SK-N-SH treated with all-trans-retinoic acid at 6 μM for 48 hours (cell line): ENCODE measurements around the gene CTNNA3.

Experiments
- ATAC-seq: fragments of 200-7000 bp; cut with Tn5 transposase; 3 replicates; pipeline ENCODE4 v1.9.1; 2020; ENCODE audit warnings: mild to moderate bottlenecking, moderate library complexity
- ARNTL ChIP-seq: fragments of 450-650 bp; formaldehyde crosslinking; IDR thresholded peaks from 2 replicates; pipeline ENCODE4 v1.5.0; 2020; ENCODE audit warnings: low read depth, mild to moderate bottlenecking, moderate library complexity, borderline replicate concordance
- BACH2 ChIP-seq: fragments of 250-450 bp; sonication (Bioruptor Pico); IDR thresholded peaks from 2 replicates; pipeline ENCODE4 v1.9.0; 2021; ENCODE audit warnings: mild to moderate bottlenecking, borderline replicate concordance
- CSDC2 ChIP-seq: fragments of 250-450 bp; sonication (Bioruptor Pico); IDR thresholded peaks from 2 replicates; pipeline ENCODE4 v1.5.0; 2020; ENCODE audit warnings: mild to moderate bottlenecking, moderate library complexity
- ESRRG ChIP-seq: fragments of 250-450 bp; sonication (Bioruptor Pico); IDR thresholded peaks from 2 replicates; pipeline ENCODE4 v1.6.1; 2021; ENCODE audit warnings: mild to moderate bottlenecking
- GLIS3 ChIP-seq: fragments of 250-450 bp; sonication (Bioruptor Pico); IDR thresholded peaks from 2 replicates; pipeline ENCODE4 v1.5.0; 2020; ENCODE audit warnings: mild to moderate bottlenecking, moderate library complexity
- ISL1 ChIP-seq: fragments of 250-450 bp; sonication (Bioruptor Pico); IDR thresholded peaks from 2 replicates; pipeline ENCODE4 v2.1.2; 2022; ENCODE audit warnings: mild to moderate bottlenecking, moderate library complexity
- OSR1 ChIP-seq: fragments of 250-450 bp; sonication (Bioruptor Pico); IDR thresholded peaks from 2 replicates; pipeline ENCODE4 v1.8.0; 2022; ENCODE audit warnings: moderate library complexity, mild to moderate bottlenecking, inconsistent platforms
- PPARA ChIP-seq: fragments of 250-450 bp; sonication (Bioruptor Pico); IDR thresholded peaks from 2 replicates; pipeline ENCODE4 v1.5.0; 2020; ENCODE audit warnings: mild to moderate bottlenecking, borderline replicate concordance
- RARB ChIP-seq: fragments of 250-450 bp; sonication (Bioruptor Pico); IDR thresholded peaks from 2 replicates; pipeline ENCODE4 v1.8.0; 2021; ENCODE audit warnings: mild to moderate bottlenecking, moderate library complexity
- SNAI2 ChIP-seq: fragments of 250-450 bp; sonication (Bioruptor Pico); IDR thresholded peaks from 2 replicates; pipeline ENCODE4 v1.5.0; 2020; ENCODE audit warnings: mild to moderate bottlenecking, moderate library complexity
- TCF4 ChIP-seq: fragments of 250-450 bp; sonication (Bioruptor Pico); IDR thresholded peaks from 2 replicates; pipeline ENCODE4 v1.8.0; 2021; ENCODE audit warnings: mild to moderate bottlenecking, moderate library complexity, borderline replicate concordance
- TOX ChIP-seq: fragments of 250-450 bp; sonication (Bioruptor Pico); IDR thresholded peaks from 2 replicates; pipeline ENCODE4 v1.8.0; 2021; ENCODE audit warnings: mild to moderate bottlenecking, moderate library complexity, borderline replicate concordance
- ZC3H10 ChIP-seq: fragments of 250-450 bp; sonication (Bioruptor Pico); IDR thresholded peaks from 2 replicates; pipeline ENCODE4 v1.5.1; 2021; ENCODE audit warnings: mild to moderate bottlenecking, moderate library complexity
- ZFP3 ChIP-seq: fragments of 250-450 bp; sonication (Bioruptor Pico); IDR thresholded peaks from 2 replicates; pipeline ENCODE4 v1.5.0; 2020; ENCODE audit warnings: mild to moderate bottlenecking, moderate library complexity
- ZFP30 ChIP-seq: fragments of 450-650 bp; formaldehyde crosslinking; IDR thresholded peaks from 2 replicates; pipeline ENCODE4 v1.5.0; 2022; ENCODE audit warnings: mild to moderate bottlenecking, moderate library complexity
- ZNF565 ChIP-seq: fragments of 450-650 bp; formaldehyde crosslinking; conservative IDR thresholded peaks from 2 replicates; pipeline ENCODE4 v1.5.0; 2020; ENCODE audit warnings: low read depth, mild to moderate bottlenecking, moderate library complexity
- ZNF70 ChIP-seq: fragments of 450-650 bp; formaldehyde crosslinking; IDR thresholded peaks from 2 replicates; pipeline ENCODE4 v1.5.0; 2020; ENCODE audit warnings: mild to moderate bottlenecking, moderate library complexity
- ZNF8 ChIP-seq: fragments of 450-650 bp; formaldehyde crosslinking; IDR thresholded peaks from 2 replicates; pipeline ENCODE4 v1.5.0; 2020; ENCODE audit warnings: mild to moderate bottlenecking, moderate library complexity
- TF ChIP-seq, protein P1 (sequence below): fragments of 250-450 bp; sonication (Bioruptor Pico); IDR thresholded peaks from 2 replicates; pipeline ENCODE4 v1.8.0; 2020; ENCODE audit warnings: mild to moderate bottlenecking, moderate library complexity, borderline replicate concordance
- TF ChIP-seq, protein P2 (sequence below): fragments of 250-450 bp; sonication (Bioruptor Pico); IDR thresholded peaks from 2 replicates; pipeline ENCODE4 v1.5.1; 2021; ENCODE audit warnings: mild to moderate bottlenecking, moderate library complexity
- TF ChIP-seq, protein P3 (sequence below): fragments of 250-450 bp; sonication (Bioruptor Pico); IDR thresholded peaks from 2 replicates; pipeline ENCODE4 v1.8.0; 2021; ENCODE audit warnings: low read depth, mild to moderate bottlenecking, moderate library complexity, borderline replicate concordance

CTNNA3 gene

DNA sequence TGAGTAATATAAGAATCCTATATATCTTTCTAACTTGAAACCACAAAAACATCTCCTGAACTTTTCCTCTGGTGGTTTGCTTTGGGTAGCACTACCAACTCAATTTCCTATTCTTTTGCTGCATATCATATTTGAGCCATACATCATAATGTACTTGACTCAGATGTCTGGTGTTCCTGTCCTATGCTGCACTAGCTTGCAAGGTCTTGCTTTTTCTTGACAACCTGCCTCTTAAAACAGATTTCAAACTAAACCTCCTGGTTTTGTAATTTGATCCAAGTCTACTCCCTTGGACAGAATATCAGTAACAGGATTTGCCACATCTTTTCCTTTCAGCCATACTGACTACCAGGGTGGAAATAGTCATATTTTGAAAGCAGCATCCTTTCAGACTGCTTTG is 1290.4 kb downstream of the CTNNA3 start:
- ATAC-seq: no peak
- TF ChIP-seq, protein P1, sequence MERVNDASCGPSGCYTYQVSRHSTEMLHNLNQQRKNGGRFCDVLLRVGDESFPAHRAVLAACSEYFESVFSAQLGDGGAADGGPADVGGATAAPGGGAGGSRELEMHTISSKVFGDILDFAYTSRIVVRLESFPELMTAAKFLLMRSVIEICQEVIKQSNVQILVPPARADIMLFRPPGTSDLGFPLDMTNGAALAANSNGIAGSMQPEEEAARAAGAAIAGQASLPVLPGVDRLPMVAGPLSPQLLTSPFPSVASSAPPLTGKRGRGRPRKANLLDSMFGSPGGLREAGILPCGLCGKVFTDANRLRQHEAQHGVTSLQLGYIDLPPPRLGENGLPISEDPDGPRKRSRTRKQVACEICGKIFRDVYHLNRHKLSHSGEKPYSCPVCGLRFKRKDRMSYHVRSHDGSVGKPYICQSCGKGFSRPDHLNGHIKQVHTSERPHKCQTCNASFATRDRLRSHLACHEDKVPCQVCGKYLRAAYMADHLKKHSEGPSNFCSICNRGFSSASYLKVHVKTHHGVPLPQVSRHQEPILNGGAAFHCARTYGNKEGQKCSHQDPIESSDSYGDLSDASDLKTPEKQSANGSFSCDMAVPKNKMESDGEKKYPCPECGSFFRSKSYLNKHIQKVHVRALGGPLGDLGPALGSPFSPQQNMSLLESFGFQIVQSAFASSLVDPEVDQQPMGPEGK: no peak
- TF ChIP-seq SNAI2 (CRISPR knock-in tag): no peak
- no peak for TF ChIP-seq PPARA
- TF ChIP-seq ZFP30 (CRISPR knock-in tag): no peak
- TF ChIP-seq, protein P2, sequence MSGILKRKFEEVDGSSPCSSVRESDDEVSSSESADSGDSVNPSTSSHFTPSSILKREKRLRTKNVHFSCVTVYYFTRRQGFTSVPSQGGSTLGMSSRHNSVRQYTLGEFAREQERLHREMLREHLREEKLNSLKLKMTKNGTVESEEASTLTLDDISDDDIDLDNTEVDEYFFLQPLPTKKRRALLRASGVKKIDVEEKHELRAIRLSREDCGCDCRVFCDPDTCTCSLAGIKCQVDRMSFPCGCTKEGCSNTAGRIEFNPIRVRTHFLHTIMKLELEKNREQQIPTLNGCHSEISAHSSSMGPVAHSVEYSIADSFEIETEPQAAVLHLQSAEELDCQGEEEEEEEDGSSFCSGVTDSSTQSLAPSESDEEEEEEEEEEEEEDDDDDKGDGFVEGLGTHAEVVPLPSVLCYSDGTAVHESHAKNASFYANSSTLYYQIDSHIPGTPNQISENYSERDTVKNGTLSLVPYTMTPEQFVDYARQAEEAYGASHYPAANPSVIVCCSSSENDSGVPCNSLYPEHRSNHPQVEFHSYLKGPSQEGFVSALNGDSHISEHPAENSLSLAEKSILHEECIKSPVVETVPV: no peak
- TF ChIP-seq RARB (CRISPR knock-in tag): no peak
- no peak for TF ChIP-seq ZNF8 (CRISPR knock-in tag)
- TF ChIP-seq ZNF70 (CRISPR knock-in tag): no peak
- TF ChIP-seq, protein P3, sequence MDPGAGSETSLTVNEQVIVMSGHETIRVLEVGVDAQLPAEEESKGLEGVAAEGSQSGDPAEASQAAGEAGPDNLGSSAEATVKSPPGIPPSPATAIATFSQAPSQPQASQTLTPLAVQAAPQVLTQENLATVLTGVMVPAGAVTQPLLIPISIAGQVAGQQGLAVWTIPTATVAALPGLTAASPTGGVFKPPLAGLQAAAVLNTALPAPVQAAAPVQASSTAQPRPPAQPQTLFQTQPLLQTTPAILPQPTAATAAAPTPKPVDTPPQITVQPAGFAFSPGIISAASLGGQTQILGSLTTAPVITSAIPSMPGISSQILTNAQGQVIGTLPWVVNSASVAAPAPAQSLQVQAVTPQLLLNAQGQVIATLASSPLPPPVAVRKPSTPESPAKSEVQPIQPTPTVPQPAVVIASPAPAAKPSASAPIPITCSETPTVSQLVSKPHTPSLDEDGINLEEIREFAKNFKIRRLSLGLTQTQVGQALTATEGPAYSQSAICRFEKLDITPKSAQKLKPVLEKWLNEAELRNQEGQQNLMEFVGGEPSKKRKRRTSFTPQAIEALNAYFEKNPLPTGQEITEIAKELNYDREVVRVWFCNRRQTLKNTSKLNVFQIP: no peak

- TF ChIP-seq ZFP30 (CRISPR knock-in tag) (no peak), ZFP3 (CRISPR knock-in tag) (no peak), ZC3H10 (CRISPR knock-in tag) (no peak), RARB (CRISPR knock-in tag) (no peak), ISL1 (CRISPR knock-in tag) (no peak), GLIS3 (CRISPR knock-in tag) (no peak), SNAI2 (CRISPR knock-in tag) (no peak), TOX (no peak), ZNF70 (CRISPR knock-in tag) (no peak)
- TF ChIP-seq, protein P3: no peak
- TF ChIP-seq, protein P1: no peak
- ATAC-seq: no peak
Observed at GRCh38 chr10:66398669-66399068, 1297.3 kb downstream of the CTNNA3 start.

DNA sequence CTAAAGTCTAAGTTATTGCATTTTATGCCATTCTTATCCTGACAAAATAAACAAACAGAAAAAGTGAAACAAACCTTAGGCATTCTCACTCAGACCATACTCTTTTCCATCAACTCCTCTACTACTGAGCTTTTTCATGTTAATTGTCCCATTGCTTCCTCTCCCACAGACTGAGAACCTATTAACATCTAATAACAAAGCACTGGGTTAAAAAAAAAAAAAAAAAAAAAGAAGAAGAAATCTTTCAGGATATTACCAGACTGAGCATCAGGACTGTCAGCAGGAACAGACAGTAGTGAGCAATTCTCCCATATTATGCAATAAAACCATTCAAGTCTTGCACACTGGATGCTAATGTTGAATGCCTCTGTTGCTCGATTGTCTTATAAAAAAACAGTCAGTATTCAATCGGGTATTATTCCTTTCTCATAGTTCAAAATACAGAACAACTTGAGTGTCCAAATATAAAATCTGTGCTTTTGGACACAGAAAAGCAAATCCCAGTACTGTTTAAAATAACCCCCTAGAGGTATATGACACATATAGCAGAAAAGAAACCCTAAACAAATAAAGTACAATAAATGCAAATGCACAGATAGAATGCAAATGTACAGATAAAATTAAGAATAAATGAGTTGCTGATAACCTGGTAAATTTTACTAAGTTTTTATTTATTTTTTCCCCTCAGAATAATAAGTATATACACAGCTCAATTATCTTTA is 1301.5 kb downstream of the CTNNA3 start:
- no peak for ATAC-seq
- no peak for TF ChIP-seq BACH2 (CRISPR knock-in tag)
- TF ChIP-seq ZC3H10 (CRISPR knock-in tag): no peak
- no peak for TF ChIP-seq GLIS3 (CRISPR knock-in tag)
- TF ChIP-seq ISL1 (CRISPR knock-in tag): no peak
- no peak for TF ChIP-seq ESRRG
- no peak for TF ChIP-seq SNAI2 (CRISPR knock-in tag)
- TF ChIP-seq ZNF8 (CRISPR knock-in tag): no peak
- TF ChIP-seq CSDC2 (CRISPR knock-in tag): no peak
- no peak for TF ChIP-seq RARB (CRISPR knock-in tag)
- no peak for TF ChIP-seq ZNF565
- TF ChIP-seq TCF4 (CRISPR knock-in tag): no peak
- TF ChIP-seq, protein P2: no peak
- no peak for TF ChIP-seq ZNF70 (CRISPR knock-in tag)
- no peak for TF ChIP-seq ARNTL (CRISPR knock-in tag)
- no peak for TF ChIP-seq PPARA
- no peak for TF ChIP-seq ZFP30 (CRISPR knock-in tag)
- no peak for TF ChIP-seq OSR1 (CRISPR knock-in tag)
